ENCODE results near the gene MYT1. TPM values are rescaled to one million over a fixed set of nuclear protein-coding genes. Genes with fewer than 3 reads are reported as not detected.

MYT1 gene
- total and polyA plus RNA-seq, 9 of the 15 experiments (the other 6 are each of a cell fraction or from before 2014, with no cell fraction given), result 0.02 to 0.12 (median 0.06) TPM; not detected in 4

- in situ Hi-C loops (cut with MboI), result no loop called here
- Histone ChIP-seq H3K4me3 (no peak overlapping the region), H3K9ac (ENCODE audit: insufficient read depth in 1 of 2, low read depth in 2 of 2, low read length in 2 of 2) (no peak overlapping the region), H3K9me3 (replicated peaks; ENCODE audit: control insufficient read depth, insufficient read depth, low read depth, low read length) (peaks cover 6% of the 10 kb centered on the region), H3K27ac (ENCODE audit: extremely low read depth, low read depth, low read length) (no peak overlapping the region), H3K4me1 (replicated peaks in 1 of 2; ENCODE audit: control insufficient read depth in 2 of 2, insufficient read depth in 2 of 2, low read length in 2 of 2) (no peaks in the 10 kb centered on the region), H2AFZ (ENCODE audit: low read depth, low read length) (no peak overlapping the region), H3K36me3 (ENCODE audit: control insufficient read depth, insufficient read depth, low read length) (no peaks in the 10 kb centered on the region), H3K4me2 (ENCODE audit: insufficient read depth, low read length) (no peak overlapping the region), H3K9me1 (ENCODE audit: control insufficient read depth, insufficient read depth, low read length) (peaks cover 4% of the 10 kb centered on the region), H4K20me1 (replicated peaks; ENCODE audit: control insufficient read depth, insufficient read depth, low read length) (no peaks in the 10 kb centered on the region), H3K79me2 (ENCODE audit: control insufficient read depth, insufficient read depth, low read length) (no peaks in the 10 kb centered on the region), H3K27me3 (ENCODE audit: control insufficient read depth in 2 of 2, insufficient read depth in 2 of 2, low read length in 2 of 2) (no peaks in the 10 kb centered on the region)
- no peak for FAIRE-seq
- BruUV-seq (replicated peaks), result no TSS peak
- ChIA-PET POLR2A (interaction anchor here (0.6 kb wide), 1 partner anchor 63 kb away, joined by 3 read pairs; no protein-coding TSS in a partner anchor), CTCF (ENCODE audit: low intra/inter-chr PET ratio) (no interaction called here)
- intact Hi-C loops (cut with micrococcal nuclease), result no loop called here
- ATAC-seq, result no peak
- WGBS (ENCODE audit: insufficient coverage, low coverage, missing lambda C conversion rate), result 8% methylated on average over 2 of the region's 3 CpGs
- DNase-seq (ENCODE audit: extremely low read depth in 1 of 4, low spot score in 3 of 4), result no peak
- TF ChIP-seq MED1 (CRISPR knock-in tag; IDR thresholded peaks at IDR 0.05; ENCODE audit: borderline replicate concordance), result no peak
- no peak for TF ChIP-seq ZNF778 (CRISPR knock-in tag; IDR thresholded peaks at IDR 0.05)
- TF ChIP-seq CCNT2 (IDR thresholded peaks at IDR 0.05; ENCODE audit: borderline replicate concordance, extremely low read depth, insufficient read length, low read depth, low read length), result no peak
- TF ChIP-seq GATAD2A (IDR thresholded peaks at IDR 0.05), result no peak
- TF ChIP-seq HNRNPLL (IDR thresholded peaks at IDR 0.05; ENCODE audit: low read depth, low read length, poor library complexity, severe bottlenecking), result no peak
- TF ChIP-seq CHD7 (IDR thresholded peaks at IDR 0.05; ENCODE audit: low read depth, low read length), result no peak
Measured at GRCh38 chr20:64280460-64280843, 116.2 kb downstream of the MYT1 start.
